Heart left ventricle (tissue), 13 donors: ENCODE data around the gene RTP2.

Source experiments
- CTCF ChIP-seq, 12 donors: fragments of 200-600 bp; sonication (generic) in 4 of 12; IDR thresholded peaks; one replicate each; pipeline versions ENCODE4 v1.5.0 to v1.8.0; 2018 to 2022; ENCODE audit warnings: antibody characterized with exemption in 12 of 12, mild to moderate bottlenecking in 5 of 12
- POLR2A ChIP-seq, 2 donors: fragments of 450-650 bp; IDR thresholded peaks; one replicate each; pipeline ENCODE4 v1.6.1; 2017; ENCODE audit warnings: antibody characterized with exemption in 2 of 2, mild to moderate bottlenecking in 2 of 2, moderate library complexity in 2 of 2
- donor health status: ischemic (EF 13 %, LVEDD 7.1; RV severe dilation, severe dysfunction).
- donor health status: DM: no; HTN: yes; CAD: no.
- donor health status: DM: no; HTN: no; CAD: no.
- donor health status: ischemic (EF 25% LVEDD 6.9; RV normal size, moderate dysfunction).
- donor health status: ischemic (EF 25% LVEDD 5.7; RV mildly dilated, moderate dysfunction).
- donor health status: ischemic (EF 35%, LVEDD 5.7; RV mildly dilated, moderate dysfunction).
- donor health status: nonischemic (EF 11% LVEDD 7.7; RV severe dilation, severe dysfunction).
- donor health status: DM: yes; HTN: yes; CAD: no.
- donor health status: PGD.
- donor health status: ischemic (EF 29% LVEDD 5.4; RV normal size, mild dysfunction).
- donor health status: nonischemic (EF 23%, LVEDD 6.1; RV moderate dilation, normal function).

DNA sequence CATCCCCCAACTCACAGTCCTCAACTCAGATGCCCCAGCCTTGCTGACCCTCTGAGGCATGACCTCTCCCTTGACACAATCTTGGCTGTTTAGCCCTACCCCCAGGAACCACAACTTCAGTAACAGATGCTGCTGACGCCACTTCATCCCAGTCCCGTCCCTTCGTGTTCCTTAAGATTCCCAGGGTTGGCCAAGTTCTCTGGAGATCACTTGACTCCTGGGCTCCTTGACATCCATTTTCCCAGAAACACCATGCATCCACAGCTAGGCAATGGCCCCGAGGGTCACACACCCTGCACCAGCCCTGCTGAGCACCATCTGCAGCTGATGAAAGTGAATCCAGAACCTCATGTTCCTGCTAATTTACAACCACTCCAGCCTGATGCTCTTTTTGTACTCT is 6.9 kb downstream of the RTP2 start:
- TF ChIP-seq CTCF (IDR thresholded peaks at IDR 0.05), result no peak
- TF ChIP-seq POLR2A (IDR thresholded peaks at IDR 0.05), result no peak
